ENCODE results near the gene CNGB1.
"Not testable (repeated sequence)": the region's sequence is repeated elsewhere in the genome, so short reads cannot be mapped to it uniquely, and the experiment has no call there.

CNGB1 gene

GRCh38 chr16:57911743-57912142 lies 59.2 kb downstream of the CNGB1 start:
- no peak for DNase-seq (ENCODE audit: low read depth in 2 of 2, low spot score in 1 of 2)

GRCh38 chr16:57910696-57911095 lies 60.2 kb downstream of the CNGB1 start:
- no peak for DNase-seq (ENCODE audit: low read depth in 2 of 2, low spot score in 1 of 2)

- DNase-seq (ENCODE audit: low read depth in 2 of 2, low spot score in 1 of 2), result no peak
Measured at GRCh38 chr16:57908409-57908987, 62.4 kb downstream of the CNGB1 start.

GRCh38 chr16:57906382-57907316 lies 64.3 kb downstream of the CNGB1 start:
- DNase-seq (ENCODE audit: low read depth in 2 of 2, low spot score in 1 of 2), result peak in 1 of 2 donors; percentile 1

GRCh38 chr16:57904101-57904500 lies 66.8 kb downstream of the CNGB1 start:
- no peak for DNase-seq (ENCODE audit: low read depth in 2 of 2, low spot score in 1 of 2)

- no peak for DNase-seq (ENCODE audit: low read depth in 2 of 2, low spot score in 1 of 2)
Measured at GRCh38 chr16:57903656-57904055, 67.3 kb downstream of the CNGB1 start.

- DNase-seq (ENCODE audit: low read depth in 2 of 2, low spot score in 1 of 2), result no peak
Measured at GRCh38 chr16:57901480-57902069, 69.4 kb downstream of the CNGB1 start.

GRCh38 chr16:57900796-57901479 lies 70.0 kb downstream of the CNGB1 start:
- DNase-seq (ENCODE audit: low read depth in 2 of 2, low spot score in 1 of 2), result no peak

- DNase-seq (ENCODE audit: low read depth in 2 of 2, low spot score in 1 of 2), result peak; percentile 49 to 55
Measured at GRCh38 chr16:57899771-57900661, 70.9 kb downstream of the CNGB1 start.

- no peak for DNase-seq (ENCODE audit: low read depth in 2 of 2, low spot score in 1 of 2)
Measured at GRCh38 chr16:57898961-57899360, 72.0 kb downstream of the CNGB1 start.

- DNase-seq (ENCODE audit: low read depth in 2 of 2, low spot score in 1 of 2), result no peak
Measured at GRCh38 chr16:57897996-57898395, 72.9 kb downstream of the CNGB1 start.

- no peak for DNase-seq (ENCODE audit: low read depth in 2 of 2, low spot score in 1 of 2)
Measured at GRCh38 chr16:57897053-57897784, 73.7 kb downstream of the CNGB1 start.

- not testable (repeated sequence) for DNase-seq (ENCODE audit: low read depth in 2 of 2, low spot score in 1 of 2)
Measured at GRCh38 chr16:57895081-57895547, 75.8 kb downstream of the CNGB1 start.

GRCh38 chr16:57894390-57895080 lies 76.4 kb downstream of the CNGB1 start:
- DNase-seq (ENCODE audit: low read depth in 2 of 2, low spot score in 1 of 2), result no peak

- DNase-seq (ENCODE audit: low read depth in 2 of 2, low spot score in 1 of 2), result no peak
Measured at GRCh38 chr16:57893559-57894389, 77.2 kb downstream of the CNGB1 start.

GRCh38 chr16:57893217-57893558 lies 77.7 kb downstream of the CNGB1 start:
- no peak for DNase-seq (ENCODE audit: low read depth in 2 of 2, low spot score in 1 of 2)

GRCh38 chr16:57892447-57893096 lies 78.4 kb downstream of the CNGB1 start:
- DNase-seq (ENCODE audit: low read depth in 2 of 2, low spot score in 1 of 2), result no peak

- no peak for DNase-seq (ENCODE audit: low read depth in 2 of 2, low spot score in 1 of 2)
Measured at GRCh38 chr16:57892041-57892440, 78.9 kb downstream of the CNGB1 start.

Data from stimulated activated CD8-positive, alpha-beta memory T cell treated with anti-CD3 and anti-CD28 coated beads, Interleukin-4, amount 100 ng/mL, for 4 hours (primary cell).